ENCODE measurements around the gene ARCN1. TPM values are rescaled to one million over a fixed set of nuclear protein-coding genes. Genes with fewer than 3 reads are reported as not detected.

The ARCN1 gene
- total RNA-seq, 2 donors from 2014 or later: 116 to 125 TPM

DNA sequence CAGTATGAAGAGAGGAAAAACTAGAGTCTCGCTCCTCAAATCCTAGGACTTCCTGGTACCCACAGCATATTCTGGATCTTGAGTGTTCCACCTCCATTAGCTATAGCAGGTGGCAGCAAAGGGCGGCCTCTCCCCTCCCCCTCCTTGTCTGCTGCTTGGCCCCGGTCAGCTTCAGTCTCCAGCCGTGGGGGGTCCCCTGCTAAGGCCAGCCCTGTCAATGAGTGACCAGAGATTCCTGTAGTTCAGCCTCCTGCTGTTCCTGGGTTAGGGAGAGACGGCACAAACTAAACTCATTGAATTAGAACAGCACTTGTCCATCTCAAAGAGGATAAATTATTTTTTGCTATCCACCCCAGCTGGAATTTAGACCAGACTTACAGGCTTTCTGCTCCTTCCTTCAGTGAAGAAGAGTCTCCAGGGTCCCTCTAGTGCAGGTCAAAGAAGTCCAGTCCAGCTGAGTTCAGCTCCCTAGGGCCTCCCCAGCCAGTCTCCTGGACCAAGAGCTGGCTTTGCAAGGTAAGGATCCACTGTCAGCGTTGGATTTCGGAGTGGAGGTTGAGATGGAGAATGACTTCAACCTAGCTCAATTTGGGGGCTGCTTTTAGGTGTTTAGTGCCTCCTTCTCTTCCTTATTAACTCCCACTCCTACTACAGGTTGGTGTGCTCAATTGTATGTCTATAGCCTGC lies 34.1 kb downstream of the ARCN1 start:
- no peak overlapping the region for H3K4me3 ChIP-seq
- peak overlapping the region; percentile 84 for H3K27ac ChIP-seq
- no peaks in the 10 kb centered on the region for H3K9me3 ChIP-seq
- H3K27me3 ChIP-seq (replicated peaks; ENCODE audit: insufficient read depth): no peaks in the 10 kb centered on the region
- no peak for TF ChIP-seq CTCF (IDR thresholded peaks at IDR 0.05)
- H3K36me3 ChIP-seq: peaks cover 15% of the 10 kb centered on the region
- DNase-seq (ENCODE audit: low spot score) (no peak), ATAC-seq (ENCODE audit: insufficient number of reproducible peaks, low FRiP score, low read depth) (no peak)
- peaks cover 19 to 51% of the 10 kb centered on the region in 2 donors for H3K4me1 ChIP-seq (ENCODE audit: control insufficient read depth in 1 of 2, low read depth in 2 of 2)

DNA sequence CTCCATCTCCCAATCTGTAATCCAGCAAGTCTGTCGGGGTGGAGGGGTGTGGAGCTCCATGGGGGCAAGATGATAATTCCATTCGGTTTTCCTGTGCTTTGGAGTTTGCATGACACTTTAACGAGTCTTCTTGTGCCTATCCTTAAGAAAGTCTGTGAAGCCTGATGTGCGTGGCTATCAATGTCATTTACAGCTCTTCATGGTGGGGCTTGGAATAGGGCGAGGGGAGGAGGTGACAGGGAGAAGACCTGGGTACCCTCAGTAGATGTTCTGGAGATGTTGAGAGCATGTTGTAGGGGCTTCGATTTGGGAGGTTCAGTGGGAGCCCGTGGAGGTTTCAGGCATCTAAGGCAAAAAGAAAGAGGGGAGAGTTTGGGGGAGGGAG lies 34.6 kb downstream of the ARCN1 start:
- TF ChIP-seq CTCF (IDR thresholded peaks at IDR 0.05): no peak

GRCh38 chr11:118607401-118608359 lies 35.5 kb downstream of the ARCN1 start, which contains the start of gene PHLDB1:
TSS of gene PHLDB1 (plus strand) at chr11:118607615. CDS start at chr11:118613837, 6,222 bp downstream.
- TF ChIP-seq CTCF (IDR thresholded peaks at IDR 0.05): peak; percentile 43
- Histone ChIP-seq H3K27ac (peak within 1 kb of the TSS; percentile 97 to 98), H3K4me1 (ENCODE audit: control insufficient read depth in 1 of 2, low read depth in 2 of 2) (peaks cover 26 to 62% of the 10 kb centered on the region in 2 donors), H3K4me3 (peak within 1 kb of the TSS; percentile 96), H3K36me3 (peaks cover 4% of the 10 kb centered on the region), H3K9me3 (no peaks in the 10 kb centered on the region), H3K27me3 (replicated peaks; ENCODE audit: insufficient read depth) (no peaks in the 10 kb centered on the region)
- ATAC-seq (ENCODE audit: insufficient number of reproducible peaks, low FRiP score, low read depth) (peak; percentile 26), DNase-seq (ENCODE audit: low spot score) (no peak)

More for the DNA sequence above, 34.6 kb downstream of the ARCN1 start:
- peaks cover 10% of the 10 kb centered on the region for H3K36me3 ChIP-seq
- H3K9me3 ChIP-seq: no peaks in the 10 kb centered on the region
- H3K4me3 ChIP-seq: no peak overlapping the region
- peak overlapping the region; percentile 84 for H3K27ac ChIP-seq
- ATAC-seq (ENCODE audit: insufficient number of reproducible peaks, low FRiP score, low read depth) (no peak), DNase-seq (ENCODE audit: low spot score) (no peak)
- peaks cover 19 to 54% of the 10 kb centered on the region in 2 donors for H3K4me1 ChIP-seq (ENCODE audit: control insufficient read depth in 1 of 2, low read depth in 2 of 2)
- no peaks in the 10 kb centered on the region for H3K27me3 ChIP-seq (replicated peaks; ENCODE audit: insufficient read depth)

- Histone ChIP-seq H3K9me3 (no peaks in the 10 kb centered on the region), H3K27me3 (replicated peaks; ENCODE audit: insufficient read depth) (no peaks in the 10 kb centered on the region), H3K27ac (peak overlapping the region; percentile 97 to 98), H3K4me1 (ENCODE audit: control insufficient read depth in 1 of 2, low read depth in 2 of 2) (peaks cover 26 to 64% of the 10 kb centered on the region in 2 donors), H3K4me3 (peak overlapping the region; percentile 96), H3K36me3 (peaks cover under 1% of the 10 kb centered on the region)
- DNase-seq (ENCODE audit: low spot score): no peak
- TF ChIP-seq CTCF (IDR thresholded peaks at IDR 0.05): no peak
- peak; percentile 54 for ATAC-seq (ENCODE audit: insufficient number of reproducible peaks, low FRiP score, low read depth)
Observed at GRCh38 chr11:118608360-118609227, 36.4 kb downstream of the ARCN1 start.

All from thoracic aorta (tissue), 2 donors.